A172 (cell line): ENCODE data around the gene PRDM11. TPM values are rescaled to one million over a fixed set of nuclear protein-coding genes. Genes with fewer than 3 reads are reported as not detected.
A peak's percentile ranks its signal among the peaks of the same experiment; 100 is the strongest.

Source experiments
- DNase-seq: peaks from one replicate; pipeline ENCODE4 v3.0.0-alpha.2; 2015; ENCODE audit warnings: low spot score
- total RNA-seq: library from RNA; depleted of rRNA; stranded (reverse); fragments of >200 nt; shearing (Covaris generic); gene quantifications from 2 replicates; pipeline ENCODE4 v1.2.3, GENCODE V29; 2014

The PRDM11 gene
- total RNA-seq, 1 experiment from 2014 or later, result 10.1 TPM

- peak; percentile 30 for DNase-seq
Observed at GRCh38 chr11:45260071-45260470, 113.6 kb downstream of the PRDM11 start.

- no peak for DNase-seq
Observed at GRCh38 chr11:45262900-45263299, 116.5 kb downstream of the PRDM11 start.

- DNase-seq, result no peak
Observed at GRCh38 chr11:45263773-45264172, 117.3 kb downstream of the PRDM11 start.

GRCh38 chr11:45264839-45265515 is 118.5 kb downstream of the PRDM11 start:
- peak; percentile 88 for DNase-seq

GRCh38 chr11:45265969-45266675 is 119.7 kb downstream of the PRDM11 start:
- no peak for DNase-seq

- no peak for DNase-seq
Observed at GRCh38 chr11:45266676-45267020, 120.2 kb downstream of the PRDM11 start.

GRCh38 chr11:45267052-45267451 is 120.6 kb downstream of the PRDM11 start:
- DNase-seq, result no peak

GRCh38 chr11:45267652-45268299 is 121.3 kb downstream of the PRDM11 start:
- DNase-seq, result no peak

GRCh38 chr11:45269678-45270077 is 123.2 kb downstream of the PRDM11 start:
- no peak for DNase-seq

- DNase-seq, result no peak
Observed at GRCh38 chr11:45270946-45271716, 124.7 kb downstream of the PRDM11 start.

- peak; percentile 28 for DNase-seq
Observed at GRCh38 chr11:45272701-45273100, 126.3 kb downstream of the PRDM11 start.

- no peak for DNase-seq
Observed at GRCh38 chr11:45273509-45273908, 127.1 kb downstream of the PRDM11 start.

GRCh38 chr11:45274206-45274605 is 127.8 kb downstream of the PRDM11 start:
- no peak for DNase-seq

- no peak for DNase-seq
Observed at GRCh38 chr11:45275828-45276227, 129.4 kb downstream of the PRDM11 start.

GRCh38 chr11:45278714-45279113 is 132.3 kb downstream of the PRDM11 start:
- no peak for DNase-seq

- no peak for DNase-seq
Observed at GRCh38 chr11:45279645-45280044, 133.2 kb downstream of the PRDM11 start.

- DNase-seq, result peak; percentile 14
Observed at GRCh38 chr11:45280449-45280848, 134.0 kb downstream of the PRDM11 start.

- DNase-seq, result no peak
Observed at GRCh38 chr11:45282081-45282480, 135.6 kb downstream of the PRDM11 start.
